HG03135 (cell line): ENCODE results near the gene ANKS1A.

Experiments used
- ATAC-seq: cut with Tn5 transposase; IDR thresholded peaks from one replicate; pipeline ENCODE4 v1.9.1; 2021; ENCODE audit warnings: mild to moderate bottlenecking, moderate library complexity; ENCODE audit not compliant: unreplicated experiment

ANKS1A gene

GRCh38 chr6:34953061-34954025 lies 64.3 kb downstream of the ANKS1A start:
- no peak for ATAC-seq

- no peak for ATAC-seq
These were observed 66.4 kb downstream of the ANKS1A start for GRCh38 chr6:34955442-34955841.

GRCh38 chr6:34957231-34957783 lies 68.3 kb downstream of the ANKS1A start:
- no peak for ATAC-seq

GRCh38 chr6:34958734-34959133 lies 69.7 kb downstream of the ANKS1A start:
- ATAC-seq, result no peak

GRCh38 chr6:34959224-34959623 lies 70.2 kb downstream of the ANKS1A start:
- no peak for ATAC-seq

- no peak for ATAC-seq
These were observed 72.0 kb downstream of the ANKS1A start for GRCh38 chr6:34961082-34961481.

- no peak for ATAC-seq
These were observed 72.5 kb downstream of the ANKS1A start for GRCh38 chr6:34961574-34961973.

GRCh38 chr6:34964564-34964963 lies 75.5 kb downstream of the ANKS1A start:
- ATAC-seq, result no peak

- ATAC-seq, result no peak
These were observed 78.4 kb downstream of the ANKS1A start for GRCh38 chr6:34967461-34967860.

GRCh38 chr6:34969662-34970265 lies 80.7 kb downstream of the ANKS1A start:
- ATAC-seq, result no peak

GRCh38 chr6:34970488-34970887 lies 81.4 kb downstream of the ANKS1A start:
- ATAC-seq, result no peak

GRCh38 chr6:34970957-34971356 lies 81.9 kb downstream of the ANKS1A start:
- ATAC-seq, result no peak

- ATAC-seq, result no peak
These were observed 84.6 kb downstream of the ANKS1A start for GRCh38 chr6:34973547-34974248.

GRCh38 chr6:34974249-34974642 lies 85.2 kb downstream of the ANKS1A start:
- ATAC-seq, result no peak

GRCh38 chr6:34976239-34976638 lies 87.2 kb downstream of the ANKS1A start:
- ATAC-seq, result no peak

GRCh38 chr6:34979218-34979617 lies 90.2 kb downstream of the ANKS1A start:
- ATAC-seq, result no peak

GRCh38 chr6:34979994-34980393 lies 90.9 kb downstream of the ANKS1A start:
- ATAC-seq, result no peak

- ATAC-seq, result no peak
These were observed 92.3 kb downstream of the ANKS1A start for GRCh38 chr6:34981366-34981765.

- no peak for ATAC-seq
These were observed 92.9 kb downstream of the ANKS1A start for GRCh38 chr6:34981951-34982350.

GRCh38 chr6:34982424-34982852 lies 93.4 kb downstream of the ANKS1A start:
- no peak for ATAC-seq

- ATAC-seq, result no peak
These were observed 95.4 kb downstream of the ANKS1A start for GRCh38 chr6:34984416-34984815.
